ENCODE results near the gene RARB. TPM values are rescaled to one million over a fixed set of nuclear protein-coding genes. Genes with fewer than 3 reads are reported as not detected.

The RARB gene
- polyA plus RNA-seq, 1 donor (not counting 4 experiments of a cell fraction or from before 2014, with no cell fraction given): 0.03 TPM

DNA sequence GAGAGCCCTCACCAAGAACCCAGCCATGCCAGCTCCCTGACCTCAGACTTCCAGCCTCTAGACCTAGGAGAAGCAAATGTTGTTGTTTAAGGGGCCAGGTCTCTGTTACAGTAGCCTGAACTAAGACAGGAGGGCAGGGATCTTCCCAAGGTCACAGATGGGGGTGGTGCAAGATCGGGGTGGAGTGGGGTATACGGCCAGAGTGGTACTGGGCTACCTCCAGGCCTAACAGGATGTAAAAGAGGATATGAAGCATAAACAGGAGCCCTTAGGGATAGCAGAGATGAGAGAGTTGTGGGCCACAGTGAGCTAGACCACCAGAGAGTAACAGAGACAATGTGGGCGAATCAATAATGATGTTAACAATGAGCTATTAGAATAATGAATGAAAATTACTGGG is 153.8 kb downstream of the RARB start:
- DNase-seq (ENCODE audit: low read depth, low spot score) (no peak), FAIRE-seq (no peak)
- Histone ChIP-seq H3K9me3 (ENCODE audit: control insufficient read depth, low read depth, low read length) (no peaks in the 10 kb centered on the region), H3K27me3 (ENCODE audit: control insufficient read depth, extremely low read depth, insufficient read depth, low read length) (no peaks in the 10 kb centered on the region), H3K36me3 (ENCODE audit: control insufficient read depth in 2 of 2, extremely low read depth in 1 of 2, insufficient read depth in 2 of 2, low read length in 2 of 2) (no peaks in the 10 kb centered on the region), H3K79me2 (ENCODE audit: control insufficient read depth, insufficient read depth, low read length) (no peaks in the 10 kb centered on the region), H3K4me1 (ENCODE audit: control insufficient read depth, extremely low read depth, insufficient read depth, low read length) (no peaks in the 10 kb centered on the region), H2AFZ (ENCODE audit: control insufficient read depth, low read length) (no peak overlapping the region), H4K20me1 (ENCODE audit: control insufficient read depth, extremely low read depth, insufficient read depth, low read length) (no peaks in the 10 kb centered on the region), H3K9me1 (ENCODE audit: control insufficient read depth, extremely low read depth, insufficient read depth, low read length) (no peaks in the 10 kb centered on the region), H3K27ac (ENCODE audit: control insufficient read depth, insufficient read depth, low read length) (no peak overlapping the region), H3K4me3 (ENCODE audit: control insufficient read depth in 2 of 3, extremely low read depth in 1 of 3, insufficient read depth in 2 of 3, low read depth in 1 of 3, low read length in 3 of 3) (no peak overlapping the region), H3K4me2 (ENCODE audit: control insufficient read depth, extremely low read depth, insufficient read depth, low read depth, low read length) (no peak overlapping the region), H3K9ac (ENCODE audit: control insufficient read depth, extremely low read depth, insufficient read depth, low read length) (no peak overlapping the region)
- dilution Hi-C loops (cut with MboI; ENCODE audit: extremely low pct_ligation_motif_present, low sequenced_read_pairs): no loop called here
- TF ChIP-seq, protein P1, sequence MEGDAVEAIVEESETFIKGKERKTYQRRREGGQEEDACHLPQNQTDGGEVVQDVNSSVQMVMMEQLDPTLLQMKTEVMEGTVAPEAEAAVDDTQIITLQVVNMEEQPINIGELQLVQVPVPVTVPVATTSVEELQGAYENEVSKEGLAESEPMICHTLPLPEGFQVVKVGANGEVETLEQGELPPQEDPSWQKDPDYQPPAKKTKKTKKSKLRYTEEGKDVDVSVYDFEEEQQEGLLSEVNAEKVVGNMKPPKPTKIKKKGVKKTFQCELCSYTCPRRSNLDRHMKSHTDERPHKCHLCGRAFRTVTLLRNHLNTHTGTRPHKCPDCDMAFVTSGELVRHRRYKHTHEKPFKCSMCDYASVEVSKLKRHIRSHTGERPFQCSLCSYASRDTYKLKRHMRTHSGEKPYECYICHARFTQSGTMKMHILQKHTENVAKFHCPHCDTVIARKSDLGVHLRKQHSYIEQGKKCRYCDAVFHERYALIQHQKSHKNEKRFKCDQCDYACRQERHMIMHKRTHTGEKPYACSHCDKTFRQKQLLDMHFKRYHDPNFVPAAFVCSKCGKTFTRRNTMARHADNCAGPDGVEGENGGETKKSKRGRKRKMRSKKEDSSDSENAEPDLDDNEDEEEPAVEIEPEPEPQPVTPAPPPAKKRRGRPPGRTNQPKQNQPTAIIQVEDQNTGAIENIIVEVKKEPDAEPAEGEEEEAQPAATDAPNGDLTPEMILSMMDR (optimal IDR thresholded peaks at IDR 0.05 in 1 of 3, IDR thresholded peaks at IDR 0.05 in 1 of 3, conservative IDR thresholded peaks at IDR 0.05 in 1 of 3; ENCODE audit: extremely low read depth in 1 of 3, insufficient read depth in 2 of 3, low read length in 3 of 3): no peak
- TF ChIP-seq EZH2 (IDR thresholded peaks at IDR 0.05; ENCODE audit: low read length): no peak

- Histone ChIP-seq H3K27me3 (ENCODE audit: control insufficient read depth, extremely low read depth, insufficient read depth, low read length) (no peaks in the 10 kb centered on the region), H3K79me2 (ENCODE audit: control insufficient read depth, insufficient read depth, low read length) (no peaks in the 10 kb centered on the region), H2AFZ (ENCODE audit: control insufficient read depth, low read length) (no peak overlapping the region), H3K9me1 (ENCODE audit: control insufficient read depth, extremely low read depth, insufficient read depth, low read length) (no peaks in the 10 kb centered on the region), H4K20me1 (ENCODE audit: control insufficient read depth, extremely low read depth, insufficient read depth, low read length) (no peaks in the 10 kb centered on the region), H3K4me1 (ENCODE audit: control insufficient read depth, extremely low read depth, insufficient read depth, low read length) (no peaks in the 10 kb centered on the region), H3K4me2 (ENCODE audit: control insufficient read depth, extremely low read depth, insufficient read depth, low read depth, low read length) (no peak overlapping the region), H3K9me3 (ENCODE audit: control insufficient read depth, low read depth, low read length) (no peaks in the 10 kb centered on the region), H3K9ac (ENCODE audit: control insufficient read depth, extremely low read depth, insufficient read depth, low read length) (no peak overlapping the region), H3K4me3 (ENCODE audit: control insufficient read depth in 2 of 3, extremely low read depth in 1 of 3, insufficient read depth in 2 of 3, low read depth in 1 of 3, low read length in 3 of 3) (no peak overlapping the region), H3K27ac (ENCODE audit: control insufficient read depth, insufficient read depth, low read length) (no peak overlapping the region), H3K36me3 (ENCODE audit: control insufficient read depth in 2 of 2, extremely low read depth in 1 of 2, insufficient read depth in 2 of 2, low read length in 2 of 2) (no peaks in the 10 kb centered on the region)
- DNase-seq (ENCODE audit: low read depth, low spot score) (no peak), FAIRE-seq (no peak)
- TF ChIP-seq, protein P1 (optimal IDR thresholded peaks at IDR 0.05 in 1 of 3, IDR thresholded peaks at IDR 0.05 in 1 of 3, conservative IDR thresholded peaks at IDR 0.05 in 1 of 3; ENCODE audit: extremely low read depth in 1 of 3, insufficient read depth in 2 of 3, low read length in 3 of 3): no peak
- TF ChIP-seq EZH2 (IDR thresholded peaks at IDR 0.05; ENCODE audit: low read length): no peak
- dilution Hi-C loops (cut with MboI; ENCODE audit: extremely low pct_ligation_motif_present, low sequenced_read_pairs): no loop called here
Observed at GRCh38 chr3:25582242-25582641, 154.2 kb downstream of the RARB start.
